H9 (cell line): ENCODE measurements around the gene HDAC7. TPM values are rescaled to one million over a fixed set of nuclear protein-coding genes. Genes with fewer than 3 reads are reported as not detected.

Source experiments
- DNase-seq: peaks from one replicate; pipeline ENCODE4 v3.0.0-alpha.2; 2017
- H2AFZ ChIP-seq: one replicate; pipeline ENCODE4 v1.6.1; 2013; ENCODE audit warnings: mild to moderate bottlenecking, low read length, control low read depth, moderate library complexity
- H2AK5ac ChIP-seq: 2 replicates; pipeline ENCODE4 v1.6.1; 2013; ENCODE audit warnings: low read length, control low read depth, mixed read lengths; ENCODE audit not compliant: insufficient read length
- H2BK120ac ChIP-seq: one replicate; pipeline ENCODE4 v1.6.1; 2013; ENCODE audit warnings: low read depth, mild to moderate bottlenecking, low read length, control low read depth, inconsistent platforms; ENCODE audit not compliant: poor library complexity, severe bottlenecking
- H2BK12ac ChIP-seq: 2 replicates; pipeline ENCODE4 v1.6.1; 2013; ENCODE audit warnings: low read length, control low read depth, mixed read lengths, low read depth; ENCODE audit not compliant: insufficient read length
- H2BK15ac ChIP-seq: 2 replicates; pipeline ENCODE4 v1.6.1; 2013; ENCODE audit warnings: low read depth, low read length, control low read depth
- H2BK20ac ChIP-seq: one replicate; pipeline ENCODE4 v1.6.1; 2013; ENCODE audit warnings: low read depth, mild to moderate bottlenecking, low read length, control low read depth, inconsistent platforms; ENCODE audit not compliant: poor library complexity, severe bottlenecking
- H2BK5ac ChIP-seq: 2 replicates; pipeline ENCODE4 v1.6.1; 2013; ENCODE audit warnings: low read length, control low read depth, mixed read lengths; ENCODE audit not compliant: insufficient read length
- H3K14ac ChIP-seq: 2 replicates; pipeline ENCODE4 v1.6.1; 2013; ENCODE audit warnings: low read length, control low read depth; ENCODE audit not compliant: insufficient read depth
- H3K18ac ChIP-seq: 2 replicates; pipeline ENCODE4 v1.6.1; 2013; ENCODE audit warnings: low read depth, mild to moderate bottlenecking, mixed read lengths, low read length, control low read depth; ENCODE audit not compliant: insufficient read length
- H3K23ac ChIP-seq: 2 replicates; pipeline ENCODE4 v1.6.1; 2013; ENCODE audit warnings: low read length, control low read depth, mixed read lengths, low read depth; ENCODE audit not compliant: insufficient read length
- H3K23me2 ChIP-seq: 2 replicates; pipeline ENCODE4 v1.6.1; 2013; ENCODE audit warnings: low read depth, mild to moderate bottlenecking, mixed read lengths, low read length, control low read depth; ENCODE audit not compliant: insufficient read length, poor library complexity, severe bottlenecking
- H3K27ac ChIP-seq: 2 replicates; pipeline ENCODE4 v1.5.1; 2013; ENCODE audit warnings: low read length, control low read depth, mixed read lengths, low read depth; ENCODE audit not compliant: insufficient read length
- H3K27me3 ChIP-seq: 2 replicates; pipeline ENCODE4 v1.6.1; 2013; ENCODE audit warnings: low read length, control low read depth, inconsistent platforms; ENCODE audit not compliant: insufficient read depth
- H3K4ac ChIP-seq: 2 replicates; pipeline ENCODE4 v1.6.1; 2013; ENCODE audit warnings: low read depth, mild to moderate bottlenecking, control low read depth, inconsistent platforms, low read length, moderate library complexity
- H3K4me1 ChIP-seq: 2 replicates; pipeline ENCODE4 v1.6.1; 2013; ENCODE audit warnings: low read length, control low read depth, inconsistent platforms; ENCODE audit not compliant: insufficient read depth
- H3K4me2 ChIP-seq: 2 replicates; pipeline ENCODE4 v1.6.1; 2013; ENCODE audit warnings: low read length, control low read depth, mixed read lengths; ENCODE audit not compliant: insufficient read length, insufficient read depth
- H3K56ac ChIP-seq: 2 replicates; pipeline ENCODE4 v1.6.1; 2013; ENCODE audit warnings: low read depth, mild to moderate bottlenecking, mixed read lengths, low read length, control low read depth; ENCODE audit not compliant: insufficient read length
- H3K79me1 ChIP-seq: 2 replicates; pipeline ENCODE4 v1.6.1; 2013; ENCODE audit warnings: low read depth, mild to moderate bottlenecking, moderate library complexity, low read length, control low read depth, inconsistent platforms; ENCODE audit not compliant: insufficient read depth, poor library complexity, severe bottlenecking
- H3K79me2 ChIP-seq: 2 replicates; pipeline ENCODE4 v1.6.1; 2013; ENCODE audit warnings: low read length, control low read depth, inconsistent platforms; ENCODE audit not compliant: insufficient read depth
- H3K9ac ChIP-seq: 2 replicates; pipeline ENCODE4 v1.6.1; 2013; ENCODE audit warnings: low read length, control low read depth, mixed read lengths; ENCODE audit not compliant: insufficient read length; ENCODE audit errors: extremely low read depth
- H3K9me3 ChIP-seq: one replicate; pipeline ENCODE4 v1.6.1; 2013; ENCODE audit warnings: low read depth, low read length, inconsistent platforms; ENCODE audit not compliant: control insufficient read depth
- H3T11ph ChIP-seq: one replicate; pipeline ENCODE4 v1.6.1; 2013; ENCODE audit warnings: mild to moderate bottlenecking, low read length, control low read depth, inconsistent platforms
- H4K20me1 ChIP-seq: one replicate; pipeline ENCODE4 v1.6.1; 2013; ENCODE audit not compliant: control insufficient read depth, insufficient read length, insufficient read depth
- H4K5ac ChIP-seq: 2 replicates; pipeline ENCODE4 v1.6.1; 2013; ENCODE audit warnings: low read depth, mild to moderate bottlenecking, mixed read lengths, low read length, control low read depth; ENCODE audit not compliant: insufficient read length
- H4K8ac ChIP-seq: replicated peaks from 2 replicates; pipeline ENCODE4 v1.6.1; 2013; ENCODE audit warnings: low read length, control low read depth, mixed read lengths, low read depth; ENCODE audit not compliant: insufficient read length
- H4K91ac ChIP-seq: 2 replicates; pipeline ENCODE4 v1.6.1; 2013; ENCODE audit warnings: low read depth, mild to moderate bottlenecking, moderate library complexity, mixed read lengths, low read length, control low read depth; ENCODE audit not compliant: insufficient read length
- H3K27ac Mint-ChIP-seq, 3 experiments: 2 replicates in 2 of 3; 3 replicates in 1 of 3; pipeline ENCODE4 v1.8.0; 2020 to 2021; ENCODE audit warnings: mixed read lengths in 3 of 3, mild to moderate bottlenecking in 1 of 3, moderate library complexity in 1 of 3
- H3K27me3 Mint-ChIP-seq: 2 replicates; pipeline ENCODE4 v1.8.0; 2021; ENCODE audit warnings: low read depth, mild to moderate bottlenecking, moderate library complexity, mixed read lengths
- H3K36me3 Mint-ChIP-seq, 3 experiments: 2 replicates in 2 of 3; 3 replicates in 1 of 3; pipeline ENCODE4 v1.8.0; 2020 to 2021; ENCODE audit warnings: low read depth in 3 of 3, mixed read lengths in 3 of 3; ENCODE audit not compliant: insufficient read depth in 1 of 3
- H3K4me1 Mint-ChIP-seq, 2 experiments: 2 replicates each; pipeline ENCODE4 v1.8.0; 2020; ENCODE audit warnings: mixed read lengths in 2 of 2
- H3K4me3 Mint-ChIP-seq, 2 experiments: 2 replicates in 1 of 2; 3 replicates in 1 of 2; pipeline ENCODE4 v1.8.0; 2020 to 2021; ENCODE audit warnings: mild to moderate bottlenecking in 2 of 2, mixed read lengths in 2 of 2, moderate library complexity in 1 of 2
- H3K9me3 Mint-ChIP-seq, 2 experiments: 2 replicates in 1 of 2; 3 replicates in 1 of 2; pipeline ENCODE4 v1.8.0; 2020; ENCODE audit warnings: mild to moderate bottlenecking in 2 of 2, mixed read lengths in 2 of 2, moderate library complexity in 1 of 2
- WGBS: extraction: QIAGEN DNeasy Blood & Tissue Kit; methylation state at CpG from one replicate; pipeline ENCODE4 v1.1.7; 2013; ENCODE audit warnings: missing lambda C conversion rate, low lambda C conversion rate, mixed read lengths; ENCODE audit not compliant: insufficient read length; ENCODE audit errors: extremely low coverage; 5-methylcytosine and 5-hydroxymethylcytosine counted together
- total RNA-seq: library from RNA; stranded (reverse); gene quantifications from 2 replicates; pipeline ENCODE4 v1.2.1, GENCODE V29; 2021
- TF ChIP-seq, protein P1 (sequence below): fragments of 200-600 bp; sonication (generic); conservative IDR thresholded peaks from 3 replicates; pipeline ENCODE4 v1.8.0; 2021; ENCODE audit warnings: antibody characterized with exemption, mild to moderate bottlenecking

HDAC7 gene
- total RNA-seq, 1 experiment from 2014 or later, result 72.1 TPM

DNA sequence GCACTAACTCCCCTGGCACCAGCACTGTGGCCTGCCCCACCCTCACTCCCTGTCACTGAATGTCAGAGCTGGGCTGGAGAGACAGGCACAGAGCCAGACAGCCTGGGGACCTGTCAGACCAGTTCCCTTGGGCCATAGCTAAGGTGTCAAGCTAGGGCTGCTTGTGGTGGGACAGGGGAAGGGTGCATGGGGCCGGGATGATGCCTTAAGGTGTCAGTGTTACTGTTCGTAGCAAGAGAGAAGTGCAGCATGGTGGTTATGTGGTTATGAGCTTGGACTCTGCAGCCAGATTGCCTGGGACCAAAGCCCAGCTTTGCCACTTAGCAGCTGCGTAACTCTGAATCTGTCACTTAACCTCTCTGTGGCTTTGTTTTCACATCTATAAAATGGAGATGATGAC lies 64.8 kb downstream of the HDAC7 start:
- H3K27ac Mint-ChIP-seq, result no peak overlapping the region
- H3K27me3 ChIP-seq, result no peaks in the 10 kb centered on the region
- peaks cover 0 to 4% (median 2%) of the 10 kb centered on the region in 3 experiments; a peak in 4 of 7 replicates for H3K36me3 Mint-ChIP-seq
- H3K9ac ChIP-seq, result no peak overlapping the region
- no peak overlapping the region for H3T11ph ChIP-seq
- H2BK5ac ChIP-seq, result no peak overlapping the region
- H3K4me1 Mint-ChIP-seq, result peaks cover 25 to 34% of the 10 kb centered on the region in 2 experiments
- H3K27ac ChIP-seq, result no peak overlapping the region
- TF ChIP-seq, protein P1, sequence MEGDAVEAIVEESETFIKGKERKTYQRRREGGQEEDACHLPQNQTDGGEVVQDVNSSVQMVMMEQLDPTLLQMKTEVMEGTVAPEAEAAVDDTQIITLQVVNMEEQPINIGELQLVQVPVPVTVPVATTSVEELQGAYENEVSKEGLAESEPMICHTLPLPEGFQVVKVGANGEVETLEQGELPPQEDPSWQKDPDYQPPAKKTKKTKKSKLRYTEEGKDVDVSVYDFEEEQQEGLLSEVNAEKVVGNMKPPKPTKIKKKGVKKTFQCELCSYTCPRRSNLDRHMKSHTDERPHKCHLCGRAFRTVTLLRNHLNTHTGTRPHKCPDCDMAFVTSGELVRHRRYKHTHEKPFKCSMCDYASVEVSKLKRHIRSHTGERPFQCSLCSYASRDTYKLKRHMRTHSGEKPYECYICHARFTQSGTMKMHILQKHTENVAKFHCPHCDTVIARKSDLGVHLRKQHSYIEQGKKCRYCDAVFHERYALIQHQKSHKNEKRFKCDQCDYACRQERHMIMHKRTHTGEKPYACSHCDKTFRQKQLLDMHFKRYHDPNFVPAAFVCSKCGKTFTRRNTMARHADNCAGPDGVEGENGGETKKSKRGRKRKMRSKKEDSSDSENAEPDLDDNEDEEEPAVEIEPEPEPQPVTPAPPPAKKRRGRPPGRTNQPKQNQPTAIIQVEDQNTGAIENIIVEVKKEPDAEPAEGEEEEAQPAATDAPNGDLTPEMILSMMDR, result no peak
- no peak overlapping the region for H3K4ac ChIP-seq
- H3K27me3 Mint-ChIP-seq, result no peaks in the 10 kb centered on the region; the same call in none of the 2 replicates
- H4K91ac ChIP-seq, result no peak overlapping the region
- no peak overlapping the region for H2AK5ac ChIP-seq
- no peak overlapping the region for H4K5ac ChIP-seq
- no peak overlapping the region for H3K4me2 ChIP-seq
- no peaks in the 10 kb centered on the region for H3K79me2 ChIP-seq
- H3K23ac ChIP-seq, result no peak overlapping the region
- no peak overlapping the region for H3K18ac ChIP-seq
- no peak overlapping the region for H4K8ac ChIP-seq
- H2BK15ac ChIP-seq, result no peak overlapping the region
- peaks cover 25% of the 10 kb centered on the region for H3K4me1 ChIP-seq
- no peaks in the 10 kb centered on the region for H3K9me3 Mint-ChIP-seq
- H4K20me1 ChIP-seq, result no peaks in the 10 kb centered on the region
- no peak overlapping the region for H2BK12ac ChIP-seq
- H2BK20ac ChIP-seq, result no peak overlapping the region
- H3K9me3 ChIP-seq, result no peaks in the 10 kb centered on the region
- no peak overlapping the region for H3K56ac ChIP-seq
- no peaks in the 10 kb centered on the region for H3K79me1 ChIP-seq
- H3K23me2 ChIP-seq, result peaks cover 3% of the 10 kb centered on the region
- no peak overlapping the region for H2BK120ac ChIP-seq
- DNase-seq, result no peak
- WGBS, result no CpG with 5 or more reads among the region's 3 CpGs
- no peak overlapping the region for H2AFZ ChIP-seq
- no peak overlapping the region for H3K14ac ChIP-seq
- no peak overlapping the region for H3K4me3 Mint-ChIP-seq
